ENCODE measurements around the gene NR1I3.

DNA sequence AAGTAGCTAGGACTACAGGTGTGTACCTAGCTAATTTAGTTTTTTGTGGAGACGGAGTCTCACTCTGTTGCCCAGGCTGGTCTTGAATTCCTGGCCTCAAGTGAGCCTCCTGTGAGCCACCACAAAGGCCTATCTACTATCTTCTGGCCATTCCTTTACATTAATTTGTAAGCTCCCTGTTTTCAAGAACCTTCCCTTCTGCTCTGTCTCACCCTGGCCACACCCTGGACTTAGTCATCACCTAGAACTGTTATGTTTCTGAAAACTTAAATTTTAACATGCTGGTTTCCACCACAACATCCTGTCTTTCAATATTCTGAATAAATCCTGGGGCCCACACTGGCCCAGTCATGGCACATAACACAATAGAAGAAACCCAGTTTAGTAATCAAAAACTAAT is 55.8 kb downstream of the NR1I3 start:
- TF ChIP-seq, protein P1, sequence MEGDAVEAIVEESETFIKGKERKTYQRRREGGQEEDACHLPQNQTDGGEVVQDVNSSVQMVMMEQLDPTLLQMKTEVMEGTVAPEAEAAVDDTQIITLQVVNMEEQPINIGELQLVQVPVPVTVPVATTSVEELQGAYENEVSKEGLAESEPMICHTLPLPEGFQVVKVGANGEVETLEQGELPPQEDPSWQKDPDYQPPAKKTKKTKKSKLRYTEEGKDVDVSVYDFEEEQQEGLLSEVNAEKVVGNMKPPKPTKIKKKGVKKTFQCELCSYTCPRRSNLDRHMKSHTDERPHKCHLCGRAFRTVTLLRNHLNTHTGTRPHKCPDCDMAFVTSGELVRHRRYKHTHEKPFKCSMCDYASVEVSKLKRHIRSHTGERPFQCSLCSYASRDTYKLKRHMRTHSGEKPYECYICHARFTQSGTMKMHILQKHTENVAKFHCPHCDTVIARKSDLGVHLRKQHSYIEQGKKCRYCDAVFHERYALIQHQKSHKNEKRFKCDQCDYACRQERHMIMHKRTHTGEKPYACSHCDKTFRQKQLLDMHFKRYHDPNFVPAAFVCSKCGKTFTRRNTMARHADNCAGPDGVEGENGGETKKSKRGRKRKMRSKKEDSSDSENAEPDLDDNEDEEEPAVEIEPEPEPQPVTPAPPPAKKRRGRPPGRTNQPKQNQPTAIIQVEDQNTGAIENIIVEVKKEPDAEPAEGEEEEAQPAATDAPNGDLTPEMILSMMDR (IDR thresholded peaks at IDR 0.05) = no peak
- TF ChIP-seq EZH2 (IDR thresholded peaks at IDR 0.05) = no peak
- TF ChIP-seq EZH2phosphoT487 (IDR thresholded peaks at IDR 0.05) = no peak

Data from neural progenitor cell (in vitro differentiated cells).